CD14-positive monocyte (primary cell): Measurements from ENCODE around the gene POLDIP3. TPM values are rescaled to one million over a fixed set of nuclear protein-coding genes. Genes with fewer than 3 reads are reported as not detected.
"Not testable (repeated sequence)": the region's sequence is repeated elsewhere in the genome, so short reads cannot be mapped to it uniquely, and the experiment has no call there.

Experiments
- DNase-seq, 3 donors: peaks; one replicate each; pipeline ENCODE4 v3.0.0-alpha.2; 2011 to 2022
- H2AFZ ChIP-seq: 2 replicates; pipeline ENCODE4 v1.6.0; 2012; ENCODE audit warnings: mild to moderate bottlenecking, low read depth, low read length, inconsistent platforms; ENCODE audit not compliant: insufficient read depth, poor library complexity, severe bottlenecking
- H3K27ac ChIP-seq, 2 donors: 1 replicate in 1 of 2; 2 replicates in 1 of 2; pipeline ENCODE4 v1.5.1; 2012 to 2013; ENCODE audit warnings: low read length in 2 of 2, control low read depth in 1 of 2, inconsistent platforms in 1 of 2, low read depth in 1 of 2, mild to moderate bottlenecking in 1 of 2
- H3K27me3 ChIP-seq, 2 donors: one replicate each; pipeline versions ENCODE4 v1.6.0 to v1.6.1; 2011 to 2013; ENCODE audit warnings: low read length in 2 of 2; ENCODE audit not compliant: control insufficient read depth in 2 of 2, insufficient read depth in 2 of 2
- H3K36me3 ChIP-seq, 2 donors: replicated peaks in 1 of 2; 1 replicate in 1 of 2; 2 replicates in 1 of 2; pipeline versions ENCODE4 v1.5.1 to v1.6.1; 2012 to 2013; ENCODE audit warnings: low read length in 2 of 2, control low read depth in 1 of 2, inconsistent platforms in 1 of 2, mild to moderate bottlenecking in 1 of 2; ENCODE audit not compliant: insufficient read depth in 2 of 2, control insufficient read depth in 1 of 2
- H3K4me1 ChIP-seq, 2 donors: 1 replicate in 1 of 2; 2 replicates in 1 of 2; pipeline versions ENCODE4 v1.5.1 to v1.6.1; 2012 to 2013; ENCODE audit warnings: low read length in 2 of 2, control low read depth in 1 of 2, inconsistent platforms in 1 of 2, mild to moderate bottlenecking in 1 of 2, moderate library complexity in 1 of 2; ENCODE audit not compliant: insufficient read depth in 2 of 2, control insufficient read depth in 1 of 2
- H3K4me2 ChIP-seq: replicated peaks from 2 replicates; pipeline ENCODE3; 2012; ENCODE audit warnings: low read length, moderate library complexity, mild to moderate bottlenecking; ENCODE audit not compliant: poor library complexity, severe bottlenecking; ENCODE audit errors: extremely low read depth
- H3K4me3 ChIP-seq, 3 experiments: fragments of 200-600 bp in 1 of 3; sonication (generic) in 1 of 3; replicated peaks in 1 of 3; 1 replicate in 2 of 3; 2 replicates in 1 of 3; pipeline ENCODE4 v1.5.1; 2011 to 2013; ENCODE audit warnings: low read length in 3 of 3, mild to moderate bottlenecking in 3 of 3, control low read depth in 2 of 3, low read depth in 2 of 3, inconsistent platforms in 1 of 3, moderate library complexity in 1 of 3
- H3K79me2 ChIP-seq: 2 replicates; pipeline ENCODE4 v1.6.0; 2012; ENCODE audit warnings: mild to moderate bottlenecking, control low read depth, inconsistent platforms, low read length, moderate library complexity; ENCODE audit not compliant: insufficient read depth
- H3K9ac ChIP-seq: 2 replicates; pipeline ENCODE4 v1.6.0; 2017; ENCODE audit warnings: low read length, mild to moderate bottlenecking; ENCODE audit not compliant: insufficient read depth, poor library complexity, severe bottlenecking
- H3K9me3 ChIP-seq, 2 donors: replicated peaks in 1 of 2; 1 replicate in 1 of 2; 2 replicates in 1 of 2; pipeline versions ENCODE4 v1.5.1 to v1.6.1; 2012 to 2013; ENCODE audit warnings: low read length in 2 of 2, control low read depth in 1 of 2; ENCODE audit not compliant: control insufficient read depth in 1 of 2, insufficient read depth in 1 of 2
- H4K20me1 ChIP-seq: 2 replicates; pipeline ENCODE4 v1.6.0; 2012; ENCODE audit warnings: mild to moderate bottlenecking, low read length, control low read depth, moderate library complexity; ENCODE audit not compliant: insufficient read depth
- H3K27ac Mint-ChIP-seq, 7 donors: one replicate each; pipeline ENCODE4 v1.8.0; 2020; ENCODE audit warnings: mild to moderate bottlenecking in 7 of 7, mixed read lengths in 7 of 7, moderate library complexity in 6 of 7, inconsistent platforms in 2 of 7
- H3K27me3 Mint-ChIP-seq, 3 donors: one replicate each; pipeline ENCODE4 v1.8.0; 2021 to 2022; ENCODE audit warnings: low read depth in 3 of 3, mild to moderate bottlenecking in 3 of 3, mixed read lengths in 3 of 3, moderate library complexity in 3 of 3, inconsistent platforms in 1 of 3
- H3K36me3 Mint-ChIP-seq, 2 donors: one replicate each; pipeline ENCODE4 v1.8.0; 2020; ENCODE audit warnings: mixed read lengths in 2 of 2, inconsistent platforms in 1 of 2, mild to moderate bottlenecking in 1 of 2
- H3K4me1 Mint-ChIP-seq: one replicate; pipeline ENCODE4 v1.8.0; 2020; ENCODE audit warnings: mild to moderate bottlenecking, mixed read lengths
- H3K4me3 Mint-ChIP-seq, 2 donors: one replicate each; pipeline ENCODE4 v1.8.0; 2020; ENCODE audit warnings: mild to moderate bottlenecking in 2 of 2, mixed read lengths in 2 of 2, moderate library complexity in 1 of 2
- H3K9me3 Mint-ChIP-seq, 7 donors: one replicate each; pipeline ENCODE4 v1.8.0; 2020 to 2022; ENCODE audit warnings: mixed read lengths in 7 of 7, mild to moderate bottlenecking in 6 of 7, moderate library complexity in 6 of 7, inconsistent platforms in 2 of 7
- CTCF ChIP-seq: fragments of 200-600 bp; IDR thresholded peaks from one replicate; pipeline ENCODE4 v1.8.0; 2022; ENCODE audit warnings: antibody characterized with exemption, mild to moderate bottlenecking
- WGBS: methylation state at CpG from one replicate; pipeline ENCODE4 v1.1.5; 2013; ENCODE audit warnings: missing lambda C conversion rate; ENCODE audit not compliant: insufficient coverage; 5-methylcytosine and 5-hydroxymethylcytosine counted together
- intact Hi-C, 2 donors: fragments of 100-400 bp; cut with micrococcal nuclease; formaldehyde crosslinking; loops; one replicate each; pipeline versions ENCODE4 v1.15.0 to v1.15.1; 2023
- polyA plus RNA-seq, 3 donors: library from polyadenylated mRNA; depleted of rRNA in 1 of 3; unstranded in 2 of 3; stranded (reverse) in 1 of 3; fragments of 300-500 nt in 2 of 3; fragments of >200 nt in 1 of 3; fragmentation: Illumina TruSeq in 2 of 3; gene quantifications; 1 replicate in 2 of 3; 2 replicates in 1 of 3; pipeline ENCODE4 v1.2.3, GENCODE V29; 2012 to 2021

The POLDIP3 gene
- polyA plus RNA-seq, 3 donors, result 46.3 to 55.3 (median 53.8) TPM

GRCh38 chr22:42547562-42547961 is 67.1 kb downstream of the POLDIP3 start:
- no peaks in the 10 kb centered on the region for H3K9me3 ChIP-seq

DNA sequence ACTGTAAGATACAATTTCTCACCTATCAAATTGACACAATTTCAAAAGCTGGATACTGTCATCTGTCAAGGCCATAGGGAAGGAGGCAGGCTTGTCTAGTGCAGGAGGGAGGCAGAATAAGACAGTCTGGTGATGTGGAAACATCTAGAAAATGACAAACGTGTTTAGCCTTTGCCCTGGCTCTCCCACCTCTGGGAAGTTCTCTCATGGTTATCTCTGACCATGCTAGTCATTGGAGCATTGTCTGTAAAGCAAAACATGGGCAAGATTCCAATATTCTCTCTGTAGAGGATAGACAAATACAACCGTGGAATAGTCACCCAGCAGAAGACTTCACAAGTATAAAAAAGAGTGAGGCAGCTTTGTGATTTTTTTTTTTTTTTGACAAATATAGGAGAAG is 70.0 kb downstream of the POLDIP3 start:
- no peaks in the 10 kb centered on the region for H3K9me3 ChIP-seq
- Mint-ChIP-seq H3K36me3 (no peaks in the 10 kb centered on the region), H3K27ac (no peak overlapping the region), H3K4me3 (no peak overlapping the region), H3K27me3 (peaks cover 6 to 18% (median 7%) of the 10 kb centered on the region in 3 donors), H3K4me1 (no peaks in the 10 kb centered on the region), H3K9me3 (no peaks in the 10 kb centered on the region)
- 38% methylated on average over 1 of the region's 2 CpGs for WGBS
- intact Hi-C loops, result no loop called here
- no peak overlapping the region for H3K4me2 ChIP-seq
- H3K79me2 ChIP-seq, result no peaks in the 10 kb centered on the region
- TF ChIP-seq CTCF, result no peak
- no peaks in the 10 kb centered on the region for H3K4me1 ChIP-seq
- no peaks in the 10 kb centered on the region for H4K20me1 ChIP-seq
- no peak overlapping the region for H2AFZ ChIP-seq
- H3K27me3 ChIP-seq, result peaks cover 0 to 4% of the 10 kb centered on the region in 2 donors
- H3K27ac ChIP-seq, result no peak overlapping the region
- no peak overlapping the region for H3K9ac ChIP-seq
- no peaks in the 10 kb centered on the region for H3K36me3 ChIP-seq
- no peak overlapping the region for H3K4me3 ChIP-seq
- no peak for DNase-seq

More at GRCh38 chr22:42547562-42547961, 67.1 kb downstream of the POLDIP3 start:
- Histone ChIP-seq H3K9ac (no peak overlapping the region), H3K4me3 (no peak overlapping the region), H3K36me3 (no peaks in the 10 kb centered on the region), H3K4me2 (no peak overlapping the region), H3K27me3 (peaks cover 0 to 7% of the 10 kb centered on the region in 2 donors), H3K27ac (no peak overlapping the region), H3K4me1 (no peaks in the 10 kb centered on the region), H2AFZ (no peak overlapping the region), H3K79me2 (no peaks in the 10 kb centered on the region), H4K20me1 (no peaks in the 10 kb centered on the region)
- Mint-ChIP-seq H3K27ac (no peak overlapping the region), H3K4me1 (peaks cover 7% of the 10 kb centered on the region), H3K27me3 (peaks cover 7 to 19% (median 15%) of the 10 kb centered on the region in 3 donors), H3K9me3 (peaks cover 4 to 14% (median 5%) of the 10 kb centered on the region in 7 donors), H3K4me3 (no peak overlapping the region), H3K36me3 (no peaks in the 10 kb centered on the region)
- WGBS, result 81% methylated on average over 5 of the region's 9 CpGs
- intact Hi-C loops, result no loop called here
- TF ChIP-seq CTCF, result no peak
- DNase-seq, result no peak

DNA sequence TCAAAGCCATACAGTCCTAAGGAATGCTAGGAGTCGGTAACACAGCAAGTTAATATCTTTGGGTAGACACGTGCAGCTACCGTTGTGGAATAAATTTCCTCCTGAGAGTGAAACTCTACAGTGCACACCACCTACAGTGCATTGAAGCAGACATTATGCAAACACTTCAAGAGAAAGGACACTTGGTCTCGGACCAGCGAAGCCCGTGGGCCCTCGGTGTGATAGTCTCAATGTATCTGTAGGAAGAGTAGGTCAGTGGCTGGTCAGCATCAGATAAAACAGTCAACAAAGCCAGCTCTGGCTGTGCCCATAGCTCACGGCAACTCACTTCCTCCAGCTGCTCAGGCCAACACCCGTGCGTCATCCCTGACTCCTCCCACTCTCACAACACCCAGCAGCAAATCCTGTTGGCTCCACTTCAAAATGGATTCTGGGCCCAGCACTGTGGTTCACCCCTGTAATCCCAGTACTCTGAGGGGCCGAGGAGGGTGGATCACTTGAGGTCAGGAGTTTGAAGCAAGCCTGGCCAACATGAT is 75.4 kb downstream of the POLDIP3 start:
- H3K9me3 Mint-ChIP-seq, H3K4me3 ChIP-seq, H3K9ac ChIP-seq, H4K20me1 ChIP-seq, H3K27me3 ChIP-seq, H3K4me2 ChIP-seq, H3K4me3 Mint-ChIP-seq, H3K9me3 ChIP-seq, H3K27me3 Mint-ChIP-seq, H3K79me2 ChIP-seq, H3K36me3 ChIP-seq, H3K36me3 Mint-ChIP-seq, intact Hi-C loops: not testable (repeated sequence)
- Mint-ChIP-seq H3K4me1 (peaks cover 27% of the 10 kb centered on the region), H3K27ac (peak overlapping the region in 6 of 7 donors; percentile 83 to 94 (median 90))
- peak in 2 of 3 donors; percentile 18 to 23 for DNase-seq
- WGBS, result no CpG with 5 or more reads among the region's 11 CpGs
- peak overlapping the region; percentile 75 for H2AFZ ChIP-seq
- H3K27ac ChIP-seq, result peak overlapping the region in 1 of 2 donors; percentile 75
- H3K4me1 ChIP-seq, result peaks cover 15 to 20% of the 10 kb centered on the region in 2 donors
